Urothelium cell line (cell line): ENCODE results near the gene TRAF6.
"Not testable (repeated sequence)": the region's sequence is repeated elsewhere in the genome, so short reads cannot be mapped to it uniquely, and the experiment has no call there.

Source experiments
- DNase-seq: peaks from one replicate; pipeline ENCODE4 v3.0.0; 2011; ENCODE audit warnings: low spot score, mixed read lengths
- FAIRE-seq: peaks from 2 replicates; lab custom pipeline; 2011; peaks lifted over from hg19 to GRCh38; lab: Jason Lieb, UNC

Gene TRAF6, protein sequence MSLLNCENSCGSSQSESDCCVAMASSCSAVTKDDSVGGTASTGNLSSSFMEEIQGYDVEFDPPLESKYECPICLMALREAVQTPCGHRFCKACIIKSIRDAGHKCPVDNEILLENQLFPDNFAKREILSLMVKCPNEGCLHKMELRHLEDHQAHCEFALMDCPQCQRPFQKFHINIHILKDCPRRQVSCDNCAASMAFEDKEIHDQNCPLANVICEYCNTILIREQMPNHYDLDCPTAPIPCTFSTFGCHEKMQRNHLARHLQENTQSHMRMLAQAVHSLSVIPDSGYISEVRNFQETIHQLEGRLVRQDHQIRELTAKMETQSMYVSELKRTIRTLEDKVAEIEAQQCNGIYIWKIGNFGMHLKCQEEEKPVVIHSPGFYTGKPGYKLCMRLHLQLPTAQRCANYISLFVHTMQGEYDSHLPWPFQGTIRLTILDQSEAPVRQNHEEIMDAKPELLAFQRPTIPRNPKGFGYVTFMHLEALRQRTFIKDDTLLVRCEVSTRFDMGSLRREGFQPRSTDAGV

DNA sequence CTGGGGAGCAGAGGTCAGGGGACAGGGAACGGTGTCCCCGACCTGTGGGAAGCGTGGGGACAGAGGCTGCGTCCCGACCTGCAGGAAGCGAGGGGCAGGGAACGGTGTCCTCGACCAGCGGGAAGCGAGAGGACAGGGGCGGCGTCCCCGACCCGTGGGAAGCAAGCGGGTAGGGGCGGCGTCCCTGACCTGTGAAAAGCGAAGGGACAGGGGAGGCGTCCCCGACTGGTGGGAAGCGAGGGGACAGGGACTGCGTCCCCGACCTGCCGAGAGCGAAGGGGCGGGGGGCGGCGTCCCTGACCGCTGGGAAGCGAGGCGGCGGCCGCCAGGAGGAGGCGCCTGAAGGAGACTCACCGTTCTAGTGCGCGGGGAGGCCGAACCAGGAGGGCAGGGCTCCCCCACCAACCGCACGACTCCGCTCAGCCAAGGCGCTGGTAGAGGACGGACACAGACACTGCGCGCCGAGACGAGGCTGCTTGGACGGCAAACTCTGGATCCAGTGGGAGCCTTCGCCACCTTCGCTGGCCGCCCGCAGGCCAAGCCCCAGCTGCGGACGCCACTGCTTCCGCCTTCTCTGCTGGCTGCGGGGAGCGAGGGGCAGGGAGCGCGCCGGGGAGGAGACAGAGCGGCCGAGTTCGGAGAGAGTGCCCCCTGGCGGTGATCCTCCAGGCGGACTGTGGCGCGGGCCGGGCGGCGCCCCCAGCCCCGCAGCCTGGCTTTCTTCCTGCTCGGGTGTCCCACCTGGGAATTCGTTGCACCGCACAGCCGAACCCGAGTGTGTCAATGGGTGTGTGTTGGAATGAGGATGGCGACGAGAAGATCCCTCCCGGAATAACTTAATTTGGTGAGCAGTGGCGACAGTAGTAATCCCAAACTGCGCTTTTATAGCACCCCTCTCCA lies at the start of gene TRAF6:
TSS of gene TRAF6 (minus strand) at position 579 of the 900 bp plus-strand sequence. CDS start 8,757 bp downstream, outside the sequence.
- FAIRE-seq, result peak; percentile 86

DNA sequence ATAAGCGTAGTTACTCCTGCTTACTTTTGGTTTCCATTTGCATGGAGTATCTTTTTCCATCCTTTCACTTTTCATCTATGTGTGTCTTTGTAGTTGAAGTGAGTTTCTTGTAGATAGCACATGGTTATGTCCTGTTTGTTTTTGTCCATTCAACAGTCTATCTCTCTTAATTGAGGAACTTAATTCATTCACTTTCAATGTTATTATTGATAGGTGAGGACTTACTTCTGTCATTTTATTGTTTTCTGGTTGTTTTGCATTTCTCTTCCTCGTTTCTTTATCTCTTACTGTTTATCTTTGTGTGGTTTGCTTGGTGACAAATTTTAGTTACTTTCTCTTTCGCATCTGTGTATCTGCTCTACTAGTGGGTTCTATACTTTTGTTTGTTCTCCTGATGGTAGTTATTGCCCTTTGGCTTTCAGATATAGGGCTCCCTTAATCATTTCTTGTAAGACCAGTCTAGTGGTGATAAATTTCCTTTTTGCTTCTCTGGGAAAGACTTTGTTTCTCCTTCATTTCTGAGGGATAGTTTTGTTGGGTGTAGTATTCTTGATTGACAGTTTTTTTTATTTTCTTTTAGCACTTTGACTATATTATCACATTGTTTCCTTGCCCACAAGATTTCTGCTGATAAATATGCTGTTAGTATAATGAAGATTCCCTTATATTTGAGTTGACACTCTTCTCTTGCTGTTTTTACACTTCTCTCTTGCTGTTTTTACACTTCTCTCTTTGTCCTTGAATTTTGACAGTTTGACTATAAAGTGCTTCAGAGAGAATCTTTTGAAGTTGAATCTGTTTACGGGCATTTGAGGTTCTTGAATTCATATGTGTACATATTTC lies 48.7 kb upstream of the TRAF6 start:
- no peak for FAIRE-seq
- no peak for DNase-seq

More for the DNA sequence above, at the start of gene TRAF6:
- peak; percentile 90 for DNase-seq

DNA sequence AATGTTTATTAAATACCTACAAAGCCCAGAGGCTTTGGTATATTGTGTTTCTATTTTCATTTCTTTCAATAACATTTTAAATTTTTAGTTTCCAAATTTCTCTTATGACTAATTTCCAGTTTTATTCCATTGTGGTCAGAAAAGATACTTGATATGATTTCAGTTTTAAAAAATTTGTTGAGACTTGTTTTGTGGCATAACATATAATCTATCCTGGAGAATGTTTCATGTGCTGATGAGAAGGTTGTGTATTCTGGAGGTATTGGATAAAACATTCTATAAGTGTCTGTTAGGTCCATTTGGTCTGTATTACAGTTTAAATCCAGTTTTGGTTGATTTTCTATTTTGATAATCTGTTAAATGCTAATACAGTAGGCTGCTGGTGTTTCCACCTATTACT lies 47.9 kb upstream of the TRAF6 start:
- FAIRE-seq, result no peak
- no peak for DNase-seq

DNA sequence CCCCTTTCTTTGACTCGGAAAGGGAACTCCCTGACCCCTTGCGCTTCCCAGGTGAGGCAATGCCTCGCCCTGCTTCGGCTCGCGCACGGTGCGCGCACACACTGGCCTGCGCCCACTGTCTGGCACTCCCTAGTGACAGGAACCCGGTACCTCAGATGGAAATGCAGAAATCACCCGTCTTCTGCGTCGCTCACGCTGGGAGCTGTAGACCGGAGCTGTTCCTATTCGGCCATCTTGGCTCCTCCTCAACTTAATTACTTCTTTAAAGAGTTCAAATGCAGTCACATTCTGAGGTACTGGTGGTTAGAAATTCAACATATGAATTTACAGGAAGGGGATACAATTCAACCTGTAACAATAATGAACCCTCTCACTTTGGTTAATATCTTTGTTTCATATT lies 47.3 kb upstream of the TRAF6 start:
- DNase-seq, FAIRE-seq: not testable (repeated sequence)

DNA sequence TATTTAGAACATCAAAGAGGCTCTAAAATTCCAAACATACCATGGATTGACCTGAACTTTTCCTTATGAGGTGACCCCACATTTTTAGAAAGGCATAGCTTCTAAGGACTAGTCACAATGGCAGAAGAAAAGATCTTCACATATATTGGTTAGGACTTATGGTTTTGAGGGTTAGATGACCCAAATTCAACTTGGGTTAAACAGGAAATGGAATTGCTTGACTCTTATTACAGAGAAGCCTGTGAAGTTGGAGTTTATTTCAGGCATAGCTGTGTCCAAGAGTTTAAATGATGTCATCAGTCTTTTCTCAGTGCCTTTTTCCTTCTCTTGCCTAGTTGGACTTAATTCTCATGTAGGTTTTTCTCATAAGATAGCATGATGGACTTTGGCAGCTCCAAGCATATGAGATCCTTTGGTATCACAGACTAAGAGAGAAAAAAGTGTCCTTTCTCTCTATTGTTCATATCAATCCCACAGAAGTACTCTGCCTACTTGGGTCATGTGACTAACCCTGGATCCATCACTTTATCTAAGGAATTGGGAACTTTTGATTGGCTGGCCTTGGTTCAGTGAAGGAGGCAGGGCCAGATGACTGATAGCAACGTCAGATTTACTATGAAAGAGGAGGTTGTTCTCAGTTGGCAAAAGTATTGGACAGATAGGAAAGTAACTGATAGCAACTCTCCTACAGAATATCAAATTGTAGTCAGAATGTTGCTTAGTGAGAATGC lies 40.5 kb upstream of the TRAF6 start:
- DNase-seq, result no peak

DNA sequence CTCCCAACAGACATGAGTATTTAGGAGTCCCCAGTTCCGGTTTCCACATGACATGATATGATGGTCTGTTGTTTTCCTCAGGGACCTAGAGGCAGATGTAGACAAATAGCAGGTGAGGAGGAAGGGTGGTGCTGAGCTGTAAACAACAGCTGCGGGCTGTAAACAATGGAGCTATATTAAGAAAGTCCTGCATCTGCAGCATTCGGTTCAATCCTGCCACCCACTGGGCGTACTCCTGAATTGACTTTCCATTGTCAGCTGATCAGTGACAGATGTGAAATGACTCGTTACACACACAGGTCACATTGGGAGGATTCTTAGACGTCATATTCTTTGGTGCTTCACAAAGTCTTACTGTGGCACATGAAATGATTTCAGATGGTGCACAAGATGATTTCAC lies 30.9 kb upstream of the TRAF6 start:
- FAIRE-seq, result no peak
- peak; percentile 25 for DNase-seq

More for the DNA sequence above, 40.5 kb upstream of the TRAF6 start:
- FAIRE-seq, result no peak

DNA sequence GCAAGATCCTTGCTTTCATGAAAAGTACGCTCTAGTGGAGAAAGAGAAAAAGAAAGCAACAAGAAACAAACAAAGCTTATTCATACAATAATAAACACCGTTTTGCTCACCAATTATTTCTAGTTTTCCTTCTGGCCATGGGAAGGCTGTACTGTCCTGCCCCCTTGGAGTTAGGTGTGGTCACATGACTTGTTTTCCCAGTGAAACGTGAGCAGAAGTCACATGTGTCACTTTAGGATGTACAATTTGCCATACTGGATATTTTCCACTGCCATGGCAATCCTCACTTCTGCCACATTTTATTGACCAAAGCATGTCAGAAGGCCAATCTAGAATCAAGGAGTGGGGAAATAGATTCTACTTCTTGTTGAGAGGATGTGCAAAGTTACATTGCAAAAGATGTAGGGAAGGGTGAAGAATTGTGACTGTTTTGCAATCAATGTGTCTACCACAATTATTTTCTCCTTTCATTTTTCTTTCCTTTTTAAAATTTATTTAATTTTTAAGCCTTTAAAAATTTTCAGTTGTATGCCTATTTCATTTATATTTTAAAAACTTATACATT lies 24.3 kb upstream of the TRAF6 start:
- DNase-seq, result no peak
- no peak for FAIRE-seq

DNA sequence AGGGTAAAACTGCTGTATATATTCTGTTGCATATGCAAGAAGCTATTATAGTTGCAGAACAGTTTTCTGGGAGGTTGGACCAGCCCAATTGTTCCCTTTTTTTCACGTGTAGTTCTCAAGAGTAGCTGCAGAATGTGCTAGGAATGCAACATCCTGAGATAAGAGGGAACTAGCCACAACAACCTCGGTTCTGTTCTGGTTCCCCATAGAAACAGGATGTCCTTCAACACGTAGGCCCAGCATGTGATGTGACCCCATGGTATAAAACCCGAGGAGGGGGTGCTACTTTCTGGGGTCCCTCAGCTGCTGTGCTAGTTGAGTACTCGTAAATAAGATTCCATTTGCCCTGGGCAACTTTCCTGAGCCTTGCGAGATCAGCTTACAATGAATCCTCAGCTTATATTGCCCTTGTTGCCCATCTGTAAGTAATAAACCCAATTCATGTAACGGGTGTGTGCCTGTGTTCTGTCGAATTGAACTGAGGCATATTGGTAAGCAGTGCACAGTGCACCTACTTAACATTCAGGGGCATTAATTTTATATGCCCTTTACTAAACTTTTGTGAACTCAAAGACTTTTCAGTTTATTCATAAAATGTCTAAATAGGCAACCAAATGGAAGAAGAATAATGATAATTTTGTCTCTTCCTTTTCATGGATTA lies 23.0 kb upstream of the TRAF6 start:
- DNase-seq, result no peak
- no peak for FAIRE-seq

DNA sequence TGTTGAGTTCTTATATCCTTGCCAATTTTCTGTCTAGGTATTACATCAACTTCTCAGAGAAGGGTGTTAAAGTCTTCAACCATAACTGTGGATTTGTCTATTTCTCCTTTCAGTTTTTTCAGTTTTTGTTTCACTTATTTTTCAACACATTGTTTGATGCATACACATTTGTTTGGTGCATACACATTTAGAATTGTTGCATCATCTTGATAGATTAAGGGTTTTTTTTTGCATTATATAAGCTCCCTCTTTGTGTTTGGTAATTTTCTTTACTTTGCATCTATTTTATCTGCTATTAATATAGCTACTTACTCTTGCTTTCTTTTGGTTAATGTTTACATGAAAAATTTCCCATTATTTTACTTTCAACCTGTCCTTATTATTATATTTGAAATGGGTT lies 20.8 kb upstream of the TRAF6 start:
- FAIRE-seq, result no peak
- no peak for DNase-seq

DNA sequence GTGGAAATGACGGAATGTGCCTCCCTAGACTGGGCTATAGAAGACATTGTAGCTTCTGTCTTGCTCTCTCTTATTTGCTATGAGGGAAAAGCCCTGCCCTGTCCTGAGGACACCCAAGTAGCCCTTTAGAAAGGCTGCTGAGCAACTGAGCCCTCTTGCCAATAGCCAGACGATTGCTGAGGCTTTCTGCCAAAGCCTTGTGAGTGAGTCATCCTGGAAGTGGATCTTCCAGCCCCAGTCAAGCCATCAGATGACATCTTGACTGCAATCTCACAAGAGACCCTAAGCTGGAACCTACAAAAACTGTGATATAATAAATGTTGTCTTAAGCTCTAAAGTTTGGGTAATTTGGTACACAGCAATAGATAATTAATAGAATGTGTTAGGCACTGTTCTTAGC lies 3.9 kb upstream of the TRAF6 start:
- DNase-seq (no peak), FAIRE-seq (no peak)

DNA sequence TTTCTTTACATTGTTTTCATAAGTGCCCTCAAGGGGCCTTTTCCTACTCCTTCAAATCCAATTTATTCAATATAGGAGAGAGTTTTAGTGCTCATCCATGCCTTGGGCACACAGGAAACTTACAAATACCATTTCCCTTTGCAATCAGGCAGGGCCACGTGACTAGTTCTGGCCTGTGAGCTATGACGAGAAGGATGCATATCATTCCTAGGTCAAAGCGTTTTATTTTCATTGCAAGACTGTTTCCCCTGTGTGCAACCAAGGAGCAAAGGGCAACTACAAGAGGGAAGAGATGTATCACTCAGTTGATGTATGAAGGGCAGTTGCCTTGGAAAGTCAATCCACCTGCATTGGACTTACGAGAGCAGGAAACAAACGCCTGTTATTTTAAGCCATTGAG lies 1.9 kb upstream of the TRAF6 start:
- FAIRE-seq (no peak), DNase-seq (no peak)

DNA sequence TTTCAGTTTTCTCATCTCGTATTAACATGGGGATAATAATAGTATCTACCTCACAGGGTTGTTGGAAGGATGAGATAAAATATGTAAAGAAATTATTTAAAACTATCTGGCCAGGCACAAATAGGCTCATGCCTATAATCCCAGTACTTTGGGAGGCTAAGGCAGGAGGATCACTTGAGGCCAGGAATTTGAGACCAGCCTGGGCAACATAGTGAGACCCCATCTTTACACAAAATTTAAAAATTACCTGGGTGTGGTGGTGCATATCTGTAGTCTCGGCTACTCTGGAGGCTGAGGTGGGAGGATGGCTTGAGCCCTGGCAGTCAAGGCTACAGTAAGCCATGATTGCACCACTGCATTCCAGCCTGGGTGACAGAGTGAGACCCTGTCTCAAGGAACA lies 990 bp upstream of the TRAF6 start:
- DNase-seq, FAIRE-seq: not testable (repeated sequence)

DNA sequence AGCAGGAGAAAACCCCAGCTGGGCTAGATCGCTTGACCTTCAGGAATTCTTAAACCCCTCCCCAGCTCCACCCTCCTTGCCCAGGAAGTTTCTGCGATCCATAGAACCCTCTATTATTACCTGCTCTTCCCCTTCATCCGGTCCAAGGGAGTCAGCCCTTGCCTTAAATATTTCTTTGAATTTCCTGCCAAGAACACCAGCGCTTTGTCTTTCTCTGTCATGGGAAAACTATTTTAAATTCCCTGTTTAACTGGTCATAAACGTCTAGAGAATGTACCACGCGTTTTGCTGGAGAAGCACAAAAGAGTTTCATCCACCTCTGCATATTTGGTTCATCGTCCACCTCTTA lies 496 bp upstream of the TRAF6 start:
- FAIRE-seq, result no peak
- DNase-seq, result peak; percentile 27

DNA sequence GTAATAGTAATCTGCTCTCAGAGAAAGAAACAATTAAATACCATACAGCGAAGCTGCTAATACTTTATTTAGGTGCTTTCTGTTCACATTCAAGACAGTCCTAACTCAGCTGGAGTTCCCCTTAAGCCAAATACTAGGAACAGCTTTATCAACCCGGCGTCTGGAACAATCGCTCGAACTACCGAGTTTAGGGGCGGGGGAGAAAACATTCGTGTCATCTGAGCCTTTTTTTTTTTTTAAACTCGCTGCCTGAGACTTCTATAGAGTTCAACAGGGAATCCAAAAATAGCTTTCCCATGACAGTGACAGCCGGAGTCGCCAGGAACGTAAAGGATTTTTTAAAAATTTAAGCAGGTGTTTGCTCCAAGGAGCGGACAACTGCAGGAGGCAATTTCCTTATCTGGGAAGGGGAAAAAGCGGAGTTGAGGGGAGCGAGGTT lies 852 bp downstream of the TRAF6 start:
- DNase-seq (no peak), FAIRE-seq (no peak)

DNA sequence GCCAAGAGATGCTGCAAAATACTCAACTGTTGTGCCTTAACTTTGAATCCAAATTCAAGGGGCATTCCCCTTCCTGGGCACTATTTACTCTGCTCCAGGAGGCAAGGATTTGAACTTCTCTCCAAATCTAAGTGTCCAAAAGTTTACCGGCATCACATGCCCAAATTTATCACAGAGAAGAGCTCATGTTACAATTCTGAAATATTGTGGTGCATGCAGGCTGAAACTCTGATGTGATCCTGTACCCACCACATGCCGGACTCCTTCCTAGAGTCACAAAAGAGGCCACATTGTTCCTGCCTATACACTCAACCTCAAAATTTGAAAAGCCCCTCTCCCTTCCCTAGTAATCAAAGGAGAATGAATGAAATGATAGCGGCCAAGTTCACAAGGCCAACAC lies 1.3 kb downstream of the TRAF6 start:
- DNase-seq (no peak), FAIRE-seq (no peak)

DNA sequence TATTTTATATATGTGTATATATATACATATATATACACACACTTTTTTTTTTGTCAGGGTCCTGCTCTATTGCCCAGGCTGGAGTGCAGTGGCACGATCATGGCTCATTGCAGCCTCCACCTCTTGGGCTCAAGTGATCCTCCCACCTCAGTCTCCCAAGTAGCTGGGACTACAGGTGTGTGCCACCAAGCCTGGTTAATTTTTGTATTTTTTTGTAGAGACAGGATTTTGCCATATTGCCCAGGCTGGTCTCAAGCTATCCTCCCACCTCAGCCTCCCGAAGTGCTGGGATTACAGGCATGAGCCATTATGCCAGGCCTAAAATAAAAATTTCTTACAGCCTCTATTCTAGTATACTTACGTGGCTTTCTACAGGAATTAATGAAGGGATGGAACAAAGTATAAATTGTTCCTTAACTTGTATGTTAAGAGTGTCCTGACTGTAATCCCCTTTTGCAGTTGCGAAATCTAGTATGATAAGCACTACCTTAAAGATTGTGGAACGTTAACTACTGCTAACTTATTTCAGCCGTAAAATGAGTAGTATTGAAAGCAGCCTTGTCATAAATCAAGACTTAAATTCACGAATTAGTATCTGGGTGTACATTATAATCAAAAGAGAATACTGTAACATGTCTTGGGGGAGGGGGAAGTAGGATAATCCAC lies 2.1 kb downstream of the TRAF6 start:
- DNase-seq, result no peak

DNA sequence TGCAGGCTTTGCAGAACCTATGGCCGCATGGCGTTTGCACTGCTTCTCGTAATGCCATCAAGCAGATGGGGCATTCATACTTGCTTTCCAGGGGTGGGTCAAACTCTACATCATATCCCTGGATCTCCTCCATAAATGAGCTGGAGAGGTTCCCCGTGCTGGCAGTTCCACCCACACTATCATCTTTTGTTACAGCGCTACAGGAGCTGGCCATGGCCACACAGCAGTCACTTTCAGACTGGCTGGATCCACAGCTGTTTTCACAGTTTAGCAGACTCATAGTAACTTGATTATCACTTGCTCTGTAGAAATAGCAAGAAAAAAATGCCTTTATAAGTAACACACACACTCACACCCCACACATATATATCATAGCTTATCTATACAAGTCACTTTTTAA lies 8.8 kb downstream of the TRAF6 start:
- DNase-seq (no peak), FAIRE-seq (no peak)

More for the DNA sequence above, 2.1 kb downstream of the TRAF6 start:
- FAIRE-seq, result no peak

DNA sequence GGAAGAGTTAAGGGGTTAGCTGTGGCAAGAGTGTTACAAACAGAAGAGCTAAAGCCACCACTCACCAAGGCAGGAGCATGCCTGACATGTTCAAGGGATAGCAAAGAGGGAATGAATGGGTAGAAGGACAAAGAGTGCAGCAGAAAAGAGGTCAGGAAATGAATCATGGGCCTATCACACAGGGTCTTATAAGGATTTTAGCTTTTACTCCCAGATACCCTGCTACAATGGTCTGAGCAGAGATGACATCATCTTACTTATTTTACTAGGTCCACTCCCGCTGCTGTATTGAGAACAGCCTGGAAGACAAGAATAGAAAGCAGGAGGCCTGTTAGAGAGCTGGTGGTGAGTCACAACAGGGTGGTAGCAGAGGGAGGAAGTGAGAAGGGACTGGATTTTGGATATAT lies 9.8 kb downstream of the TRAF6 start:
- DNase-seq, result peak; percentile 61
- peak; percentile 40 for FAIRE-seq

DNA sequence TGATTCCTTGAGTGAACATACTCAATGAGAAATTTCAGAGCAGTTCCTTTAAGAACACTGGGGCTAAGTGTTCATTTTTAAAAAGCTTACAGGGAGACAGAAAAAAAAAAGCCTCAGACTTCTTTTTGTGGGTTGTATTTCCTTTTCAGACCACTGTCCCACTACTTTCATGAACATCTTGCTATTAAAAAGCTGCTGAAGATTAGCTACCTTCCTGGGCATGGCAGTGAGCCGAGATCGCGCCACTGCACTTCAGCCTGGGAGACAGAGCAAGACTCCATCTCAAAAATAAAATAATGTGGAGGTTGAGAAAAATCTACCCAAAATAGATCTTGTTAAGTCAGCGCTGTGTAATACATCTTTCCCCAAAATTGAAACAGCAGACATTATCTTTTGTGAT lies 10.8 kb downstream of the TRAF6 start:
- DNase-seq, result no peak
- no peak for FAIRE-seq
